HCT116 (cell line): ENCODE measurements around the gene CPNE7. TPM values are rescaled to one million over a fixed set of nuclear protein-coding genes. Genes with fewer than 3 reads are reported as not detected.

Source experiments
- ATAC-seq: fragments of 200-7000 bp; cut with Tn5 transposase; 2 replicates; pipeline ENCODE4 v1.9.1; 2020; ENCODE audit warnings: mild to moderate bottlenecking, moderate library complexity
- BruUV-seq: library from RNA; stranded (reverse); fragments of 400-500 nt; replicated peaks from 2 replicates; lab custom pipeline; 2021; lab: Mats Ljungman, UMichigan
- CTCF ChIA-PET: fragments of 300-600 bp; sonication (Branson Sonifier 250); formaldehyde crosslinking; loops from one replicate; lab custom pipeline; 2021; ENCODE audit warnings: antibody characterized with exemption; lab: Charles Lee
- POLR2A ChIA-PET: fragments of 300-600, 350-600 bp; sonication (Branson Sonifier 250); formaldehyde crosslinking; loops from one replicate; lab custom pipeline; 2021; ENCODE audit warnings: antibody characterized with exemption; lab: Charles Lee
- RAD21 ChIA-PET, 2 experiments: fragments of 300-600 bp; sonication (Branson Sonifier 250); formaldehyde crosslinking; loops; one replicate each; lab custom pipeline; 2023; ENCODE audit warnings: low total read pairs in 2 of 2; ENCODE audit not compliant: uncharacterized antibody in 2 of 2, unreplicated experiment in 2 of 2, low non-redundant PET in 1 of 2; lab: Charles Lee
- DNase-seq: peaks from one replicate; pipeline ENCODE4 v3.0.0-alpha.2; 2010; ENCODE audit warnings: low read depth, low spot score
- H2AFZ ChIP-seq: fragments of 200-600 bp; shearing (Covaris generic), sonication (generic); 2 replicates; pipeline ENCODE4 v1.6.1; 2017; ENCODE audit warnings: low read depth, mixed run types, mixed read lengths, antibody characterized with exemption, low read length; ENCODE audit not compliant: poor library complexity, severe bottlenecking
- H3K27ac ChIP-seq: 2 replicates; pipeline ENCODE4 v1.5.1; 2012; ENCODE audit warnings: low read depth, low read length
- H3K27me3 ChIP-seq: fragments of 200-600 bp; sonication (generic); 2 replicates; pipeline ENCODE4 v1.6.1; 2016; ENCODE audit warnings: mixed run types, low read length, mixed read lengths; ENCODE audit not compliant: insufficient read depth
- H3K36me3 ChIP-seq, 2 experiments: fragments of 200-500 bp in 1 of 2; fragments of 200-600 bp in 1 of 2; sonication (Bioruptor generic) in 1 of 2; sonication (generic) in 1 of 2; 2 replicates each; pipeline versions ENCODE4 v1.5.1 to v1.6.1; 2014 to 2016; ENCODE audit warnings: low read length in 2 of 2, inconsistent platforms in 1 of 2, mixed read lengths in 1 of 2, mixed run types in 1 of 2; ENCODE audit not compliant: insufficient read depth in 2 of 2, control insufficient read depth in 1 of 2
- H3K4me1 ChIP-seq, 2 experiments: fragments of 200-600 bp in 1 of 2; sonication (generic) in 1 of 2; 2 replicates each; pipeline versions ENCODE4 v1.5.1 to v1.6.1; 2012 to 2017; ENCODE audit warnings: low read length in 2 of 2, inconsistent platforms in 1 of 2, mild to moderate bottlenecking in 1 of 2, mixed read lengths in 1 of 2, mixed run types in 1 of 2, moderate library complexity in 1 of 2; ENCODE audit not compliant: insufficient read depth in 2 of 2, control insufficient read depth in 1 of 2
- H3K4me2 ChIP-seq: fragments of 200-600 bp; sonication (generic); 2 replicates; pipeline ENCODE4 v1.6.1; 2017; ENCODE audit warnings: mixed run types, low read length, mixed read lengths
- H3K4me3 ChIP-seq, 2 experiments: fragments of 200-600 bp in 1 of 2; sonication (generic) in 1 of 2; replicated peaks in 1 of 2; 2 replicates each; pipeline ENCODE4 v1.5.1; 2011 to 2016; ENCODE audit warnings: low read length in 2 of 2, control low read depth in 1 of 2, low read depth in 1 of 2, mild to moderate bottlenecking in 1 of 2, mixed read lengths in 1 of 2, mixed run types in 1 of 2
- H3K79me2 ChIP-seq: fragments of 200-600 bp; sonication (generic); 2 replicates; pipeline ENCODE4 v1.6.1; 2017; ENCODE audit warnings: mild to moderate bottlenecking, mixed run types, low read length, moderate library complexity, mixed read lengths; ENCODE audit not compliant: insufficient read depth
- H3K9ac ChIP-seq: fragments of 200-600 bp; sonication (generic); 2 replicates; pipeline ENCODE4 v1.6.1; 2016; ENCODE audit warnings: low read length, mixed read lengths
- H3K9me2 ChIP-seq: fragments of 200-600 bp; sonication (generic), shearing (Covaris generic); 2 replicates; pipeline ENCODE4 v1.6.1; 2017; ENCODE audit warnings: mixed run types, mild to moderate bottlenecking, moderate library complexity; ENCODE audit not compliant: insufficient read depth
- H3K9me3 ChIP-seq, 2 experiments: fragments of 200-500 bp in 1 of 2; fragments of 200-600 bp in 1 of 2; sonication (Bioruptor generic) in 1 of 2; sonication (generic) in 1 of 2; 2 replicates each; pipeline ENCODE4 v1.6.1; 2014 to 2017; ENCODE audit warnings: low read length in 2 of 2, mixed read lengths in 2 of 2, inconsistent platforms in 1 of 2, low read depth in 1 of 2, mild to moderate bottlenecking in 1 of 2, mixed run types in 1 of 2, moderate library complexity in 1 of 2; ENCODE audit not compliant: control insufficient read depth in 1 of 2, insufficient read depth in 1 of 2
- H4K20me1 ChIP-seq: fragments of 200-600 bp; sonication (generic), shearing (Covaris generic); 2 replicates; pipeline ENCODE4 v1.6.1; 2017; ENCODE audit warnings: mixed run types, mild to moderate bottlenecking, moderate library complexity; ENCODE audit not compliant: insufficient read depth
- ATF3 ChIP-seq: IDR thresholded peaks from 2 replicates; pipeline ENCODE4 v1.6.1; 2012
- CBX3 ChIP-seq: IDR thresholded peaks from 2 replicates; pipeline ENCODE4 v1.6.1; 2012; ENCODE audit warnings: low read depth
- CTCF ChIP-seq, 3 experiments: fragments of 200-600 bp in 1 of 3; sonication (generic) in 1 of 3; IDR thresholded peaks in 2 of 3; conservative IDR thresholded peaks in 1 of 3; 2 replicates each; pipeline ENCODE4 v1.5.1; 2012 to 2017; ENCODE audit warnings: low read depth in 2 of 3, low read length in 2 of 3, antibody characterized with exemption in 1 of 3, borderline replicate concordance in 1 of 3, control low read depth in 1 of 3, mild to moderate bottlenecking in 1 of 3, mixed read lengths in 1 of 3, mixed run types in 1 of 3, moderate library complexity in 1 of 3; ENCODE audit not compliant: insufficient read depth in 1 of 3
- EGR1 ChIP-seq: IDR thresholded peaks from 2 replicates; pipeline ENCODE4 v1.6.1; 2012; ENCODE audit warnings: low read depth
- EZH2 ChIP-seq: fragments of 200-600 bp; sonication (generic); IDR thresholded peaks from 2 replicates; pipeline ENCODE4 v1.6.1; 2017; ENCODE audit warnings: antibody characterized with exemption, mixed run types
- EZH2phosphoT487 ChIP-seq: fragments of 200-600 bp; IDR thresholded peaks from 2 replicates; pipeline ENCODE4 v1.6.1; 2018; ENCODE audit warnings: antibody characterized with exemption, borderline replicate concordance
- FOSL1 ChIP-seq: IDR thresholded peaks from 2 replicates; pipeline ENCODE4 v1.6.1; 2012; ENCODE audit warnings: low read depth
- JUND ChIP-seq: IDR thresholded peaks from 2 replicates; pipeline ENCODE4 v1.6.1; 2012
- MAX ChIP-seq: IDR thresholded peaks from 2 replicates; pipeline ENCODE4 v1.6.1; 2012
- POLR2AphosphoS5 ChIP-seq: IDR thresholded peaks from 2 replicates; pipeline ENCODE4 v1.6.1; 2011; ENCODE audit warnings: mild to moderate bottlenecking, low read depth, low read length, moderate library complexity
- RAD21 ChIP-seq: IDR thresholded peaks from 2 replicates; pipeline ENCODE4 v1.6.1; 2012; ENCODE audit warnings: low read depth, mild to moderate bottlenecking
- REST ChIP-seq: IDR thresholded peaks from 2 replicates; pipeline ENCODE4 v1.6.1; 2012; ENCODE audit warnings: low read depth
- SIN3A ChIP-seq: IDR thresholded peaks from 2 replicates; pipeline ENCODE4 v1.6.1; 2012; ENCODE audit warnings: low read depth
- SP1 ChIP-seq: IDR thresholded peaks from 2 replicates; pipeline ENCODE4 v1.6.1; 2012; ENCODE audit warnings: low read depth
- SRF ChIP-seq: IDR thresholded peaks from 2 replicates; pipeline ENCODE4 v1.6.1; 2012; ENCODE audit warnings: low read depth
- TCF7L2 ChIP-seq: IDR thresholded peaks from 2 replicates; pipeline ENCODE4 v1.7.0; 2011; ENCODE audit warnings: borderline replicate concordance, inconsistent platforms; ENCODE audit not compliant: insufficient read depth, insufficient read length; ENCODE audit errors: extremely low read depth
- ZBTB33 ChIP-seq: IDR thresholded peaks from 2 replicates; pipeline ENCODE4 v1.6.1; 2011; ENCODE audit warnings: mild to moderate bottlenecking, low read length, moderate library complexity; ENCODE audit not compliant: insufficient replicate concordance; ENCODE audit errors: extremely low read depth
- ZFX ChIP-seq: fragments of 450-650 bp; IDR thresholded peaks from 2 replicates; pipeline ENCODE4 v1.6.1; 2017
- ZNF274 ChIP-seq: fragments of 200-500 bp; sonication (Bioruptor generic); IDR thresholded peaks from 2 replicates; pipeline ENCODE4 v1.6.1; 2014; ENCODE audit warnings: mild to moderate bottlenecking, low read depth, low read length, inconsistent platforms
- intact Hi-C: fragments of 100-400 bp; cut with micrococcal nuclease; formaldehyde crosslinking; loops from 2 replicates; pipeline ENCODE4 v1.10.0; 2022
- total RNA-seq: library from RNA; stranded (reverse); gene quantifications from one replicate; pipeline ENCODE4 v1.2.1, GENCODE V29; 2021; ENCODE audit not compliant: unreplicated experiment

Gene CPNE7
- total RNA-seq, 1 experiment from 2014 or later = 201 TPM

- H3K4me1 ChIP-seq = peaks cover 17 to 28% of the 10 kb centered on the region in 2 experiments
- H3K9me3 ChIP-seq = no peaks in the 10 kb centered on the region
- H3K27me3 ChIP-seq = peaks cover 17% of the 10 kb centered on the region
- no peak overlapping the region for H3K4me3 ChIP-seq
- H3K4me2 ChIP-seq = no peak overlapping the region
- POLR2A ChIA-PET = no interaction called here
- no TSS peak for BruUV-seq
- TF ChIP-seq CTCF (IDR thresholded peaks at IDR 0.05 in 2 of 3, conservative IDR thresholded peaks at IDR 0.05 in 1 of 3; ENCODE audit: borderline replicate concordance in 1 of 3, insufficient read depth in 1 of 3, low read depth in 2 of 3, low read length in 2 of 3) (no peak), CBX3 (no peak), SP1 (no peak), ATF3 (no peak), POLR2AphosphoS5 (no peak), JUND (no peak), RAD21 (no peak), ZNF274 (no peak), SRF (no peak), EZH2 (no peak), SIN3A (no peak), ZBTB33 (no peak), ZFX (no peak), FOSL1 (no peak), REST (no peak), MAX (no peak), TCF7L2 (no peak), EZH2phosphoT487 (no peak), EGR1 (no peak)
- no peak for DNase-seq
- H4K20me1 ChIP-seq = no peaks in the 10 kb centered on the region
- no peaks in the 10 kb centered on the region for H3K79me2 ChIP-seq
- ATAC-seq = no peak
- no peak overlapping the region for H3K27ac ChIP-seq
- no peak overlapping the region for H3K9ac ChIP-seq
- no peak overlapping the region for H2AFZ ChIP-seq
- H3K9me2 ChIP-seq = no peaks in the 10 kb centered on the region
- intact Hi-C loops = no loop called here
- CTCF ChIA-PET = no interaction called here
- RAD21 ChIA-PET = interaction anchor here in 1 of 2 experiments (1.0 kb wide), 1 partner anchor 38 kb away, joined by 3 read pairs; no protein-coding TSS in a partner anchor
- no peaks in the 10 kb centered on the region for H3K36me3 ChIP-seq
Measured at GRCh38 chr16:89637379-89637778, 61.8 kb downstream of the CPNE7 start.
